Raji (cell line): ENCODE data around the gene TGFBI.
A peak's percentile ranks its signal among the peaks of the same experiment; 100 is the strongest.

ENCODE experiments used
- POLR2A ChIP-seq: IDR thresholded peaks from 2 replicates; pipeline ENCODE4 v1.6.1; 2011; ENCODE audit warnings: low read depth, low read length, control low read depth; ENCODE audit not compliant: insufficient read depth

TGFBI gene

GRCh38 chr5:136080483-136081216, 51.9 kb downstream of the TGFBI start:
- TF ChIP-seq POLR2A, result peak; percentile 59

- TF ChIP-seq POLR2A, result no peak
Observed at GRCh38 chr5:136081217-136081591, 52.4 kb downstream of the TGFBI start.

DNA sequence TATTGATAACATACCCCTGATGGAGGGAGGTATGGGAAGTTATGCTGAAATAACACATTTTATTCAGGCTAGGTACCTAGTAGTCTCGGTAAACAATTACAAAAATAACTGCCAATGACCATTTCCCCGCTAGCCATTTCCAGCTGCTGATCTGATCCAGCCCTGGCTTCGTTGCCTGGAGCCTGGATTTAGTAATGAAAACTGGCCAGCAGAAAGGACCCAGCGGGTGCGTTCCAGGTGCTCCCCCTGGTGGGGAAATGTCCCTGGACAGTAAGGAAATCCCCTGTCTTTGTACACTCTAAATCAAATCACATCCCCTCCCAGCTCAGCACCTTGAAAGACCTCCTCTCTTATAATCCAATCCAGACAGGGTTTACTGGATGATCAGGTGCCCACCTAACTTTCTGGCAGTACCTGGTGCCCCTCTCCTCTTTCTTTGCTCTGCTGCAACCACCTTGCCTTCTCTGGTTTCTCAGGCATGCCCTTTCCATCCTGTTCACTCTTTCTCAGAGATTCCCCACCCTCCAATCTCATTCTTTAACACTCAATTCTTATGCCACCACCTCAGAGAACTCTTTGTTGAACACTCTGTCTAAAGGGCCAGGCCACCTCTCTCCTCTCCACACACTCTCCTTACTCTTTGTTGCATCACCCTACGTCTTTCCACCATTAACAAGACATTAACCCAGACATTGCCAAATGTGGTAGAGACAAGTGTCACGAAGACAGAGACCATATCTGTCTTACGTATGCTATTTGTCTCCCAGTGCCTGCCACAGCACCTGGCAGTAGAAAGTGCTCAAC, 53.8 kb downstream of the TGFBI start:
- no peak for TF ChIP-seq POLR2A

DNA sequence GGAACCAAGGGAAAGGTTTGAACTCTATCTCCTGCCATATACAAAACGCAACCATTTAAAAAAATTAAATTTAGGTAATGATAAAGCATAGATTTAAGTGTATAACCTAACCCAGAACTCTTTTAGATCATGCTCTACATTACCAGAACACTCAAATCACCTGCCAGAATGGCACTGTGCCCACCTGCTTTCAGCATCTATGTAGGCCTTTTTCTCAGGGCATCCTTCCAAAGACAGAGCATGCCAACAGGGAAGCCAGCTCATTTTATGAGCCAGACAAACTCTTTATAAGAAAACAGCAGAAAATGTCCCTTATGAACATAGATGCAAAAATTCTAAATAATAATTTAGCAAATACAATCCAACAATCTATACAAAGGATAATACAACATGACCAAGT, 55.9 kb downstream of the TGFBI start:
- TF ChIP-seq POLR2A, result no peak

GRCh38 chr5:136086783-136087566, 58.2 kb downstream of the TGFBI start:
- no peak for TF ChIP-seq POLR2A

DNA sequence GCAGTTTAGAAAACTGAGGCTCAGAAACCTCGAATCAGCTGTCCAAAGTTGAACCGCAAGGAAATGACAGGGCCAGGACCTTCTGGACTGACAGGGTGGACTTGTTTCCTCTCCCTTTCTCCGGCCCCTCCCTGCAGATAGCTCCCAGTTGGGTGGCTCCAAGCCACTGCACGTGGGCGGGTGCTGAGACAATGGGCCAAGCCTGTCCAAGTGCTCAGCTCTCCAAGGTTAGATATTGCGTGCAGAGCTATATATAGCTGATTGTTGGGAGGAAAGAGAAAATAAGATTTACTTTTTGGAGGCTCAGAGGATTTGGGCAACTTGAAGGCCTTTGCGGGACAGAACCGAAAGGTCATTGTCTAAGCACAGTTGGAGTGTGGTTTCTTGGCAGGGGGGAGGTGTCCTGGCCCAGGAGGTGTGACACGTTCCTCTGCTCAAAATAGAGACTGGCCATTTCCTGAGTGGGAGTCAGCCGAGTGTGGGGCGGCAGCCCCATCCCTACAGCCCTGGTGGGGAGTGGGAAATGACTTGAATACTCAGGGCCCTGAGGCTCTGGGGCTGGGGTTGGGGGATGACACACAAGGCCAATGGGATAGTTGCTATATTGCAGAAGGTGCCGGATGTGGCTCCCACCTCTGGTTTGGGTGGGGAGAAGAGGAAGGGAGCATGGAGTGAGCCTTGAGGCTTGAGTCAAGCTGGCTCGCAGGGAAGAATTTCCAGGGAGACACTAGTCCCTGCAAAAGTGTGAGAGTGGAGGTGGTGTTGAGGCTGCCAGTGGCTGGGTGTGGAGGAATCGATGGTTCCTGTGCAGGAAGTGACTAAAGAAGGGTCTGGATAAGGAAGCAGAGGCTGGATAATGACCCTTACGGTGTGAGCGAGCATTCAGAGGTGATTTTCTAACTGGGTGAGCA, 59.4 kb downstream of the TGFBI start:
- no peak for TF ChIP-seq POLR2A

DNA sequence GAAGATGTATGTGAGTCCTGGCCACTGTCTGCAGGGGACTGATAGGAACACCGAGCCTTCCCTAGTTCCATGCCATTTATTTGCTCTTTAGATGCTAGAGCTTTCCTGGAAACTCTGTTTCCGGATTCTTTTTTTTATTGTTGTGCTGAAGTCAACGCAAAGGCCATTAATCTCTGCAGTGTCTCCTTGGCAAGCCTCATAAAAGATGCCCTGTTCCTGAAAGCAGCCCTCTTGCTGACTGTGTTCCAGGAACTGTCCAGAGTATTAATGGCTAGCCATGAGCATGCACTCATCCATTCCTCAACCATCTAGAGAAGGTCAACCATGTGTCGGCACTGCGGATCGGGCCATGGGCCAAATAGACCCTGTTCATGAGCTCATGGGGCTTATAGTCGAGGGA, 61.0 kb downstream of the TGFBI start:
- no peak for TF ChIP-seq POLR2A

DNA sequence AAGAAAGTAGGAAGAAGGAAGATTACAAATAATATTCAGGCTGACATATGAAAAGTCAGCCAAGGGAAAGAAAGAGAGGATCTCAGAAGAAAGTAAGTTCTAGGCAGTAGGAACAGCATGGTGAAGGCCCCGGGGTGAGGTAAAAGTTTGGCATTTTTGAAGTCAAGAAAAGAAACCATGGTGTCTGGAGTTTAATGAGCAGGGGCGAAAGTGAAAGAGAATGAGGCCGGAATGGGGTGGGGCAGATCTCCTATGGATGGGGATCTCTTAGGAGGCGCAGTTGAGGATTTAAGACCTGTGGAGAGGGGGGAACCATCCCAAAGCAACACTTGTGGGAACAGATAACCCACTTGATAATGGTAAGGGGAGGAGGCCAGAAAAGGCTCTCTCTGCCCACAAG, 61.5 kb downstream of the TGFBI start:
- TF ChIP-seq POLR2A, result no peak

- no peak for TF ChIP-seq POLR2A
Observed at GRCh38 chr5:136094189-136094912, 65.6 kb downstream of the TGFBI start.

- TF ChIP-seq POLR2A, result no peak
Observed at GRCh38 chr5:136094913-136095641, 66.3 kb downstream of the TGFBI start.

GRCh38 chr5:136098176-136098575, 69.4 kb downstream of the TGFBI start:
- no peak for TF ChIP-seq POLR2A

DNA sequence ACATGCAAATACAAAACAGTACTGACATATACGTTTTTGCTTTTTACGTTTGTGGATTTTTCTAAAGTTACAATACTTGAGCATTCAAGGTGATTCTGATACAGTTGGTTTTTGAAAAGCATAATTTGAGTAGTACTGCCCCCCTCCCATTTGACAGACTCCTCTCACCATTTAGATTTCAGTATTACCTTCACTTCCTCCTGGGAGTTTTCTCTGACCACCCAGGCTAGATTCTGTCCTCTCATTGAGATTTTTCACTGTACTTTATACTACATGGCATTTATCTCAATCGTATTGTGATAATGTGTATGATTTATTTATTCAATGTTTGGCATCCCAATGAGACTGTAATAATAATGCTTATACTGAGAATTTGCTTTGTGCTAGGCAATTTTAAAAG, 71.1 kb downstream of the TGFBI start:
- TF ChIP-seq POLR2A, result no peak

DNA sequence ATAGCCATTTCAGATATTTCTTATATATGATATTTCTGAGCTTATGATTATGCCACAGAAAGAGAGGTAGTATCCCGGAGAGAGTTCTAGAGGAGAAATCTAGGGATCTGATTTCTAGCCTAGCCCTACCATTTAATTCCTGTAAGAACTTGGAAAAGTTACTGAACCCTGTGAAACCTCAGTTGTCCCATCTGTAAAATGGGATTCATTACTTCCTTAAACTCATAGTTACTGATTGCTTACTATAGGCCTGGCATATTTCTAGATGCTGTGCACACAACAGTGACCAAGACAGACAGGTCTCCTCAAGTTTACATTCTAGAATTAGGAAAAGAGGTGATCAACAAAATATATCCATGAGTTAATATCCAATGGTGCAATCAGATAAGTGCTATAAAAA, 73.1 kb downstream of the TGFBI start:
- TF ChIP-seq POLR2A, result no peak
